ENCODE data around the gene GREB1.

GREB1 gene

DNA sequence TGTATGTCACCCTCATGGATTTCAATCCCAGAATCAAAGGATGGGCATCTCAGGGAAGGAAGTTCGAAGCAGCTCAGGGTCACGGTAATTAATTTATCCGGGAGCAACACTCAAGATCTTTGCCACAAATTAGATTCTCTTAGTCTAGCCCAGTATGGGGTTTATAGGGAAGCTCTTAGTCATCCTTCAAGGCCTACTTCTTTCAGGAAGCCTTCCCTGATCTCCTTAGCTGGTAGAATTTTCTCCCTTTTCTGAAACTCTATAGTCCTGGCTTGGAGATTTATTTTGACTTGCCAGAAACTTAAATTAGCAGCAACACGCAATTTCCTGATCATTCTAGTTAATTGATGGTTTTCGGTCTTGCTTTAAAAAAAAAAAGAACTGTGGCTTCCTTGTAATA, 20.5 kb upstream of the GREB1 start:
- no peak for DNase-seq

DNA sequence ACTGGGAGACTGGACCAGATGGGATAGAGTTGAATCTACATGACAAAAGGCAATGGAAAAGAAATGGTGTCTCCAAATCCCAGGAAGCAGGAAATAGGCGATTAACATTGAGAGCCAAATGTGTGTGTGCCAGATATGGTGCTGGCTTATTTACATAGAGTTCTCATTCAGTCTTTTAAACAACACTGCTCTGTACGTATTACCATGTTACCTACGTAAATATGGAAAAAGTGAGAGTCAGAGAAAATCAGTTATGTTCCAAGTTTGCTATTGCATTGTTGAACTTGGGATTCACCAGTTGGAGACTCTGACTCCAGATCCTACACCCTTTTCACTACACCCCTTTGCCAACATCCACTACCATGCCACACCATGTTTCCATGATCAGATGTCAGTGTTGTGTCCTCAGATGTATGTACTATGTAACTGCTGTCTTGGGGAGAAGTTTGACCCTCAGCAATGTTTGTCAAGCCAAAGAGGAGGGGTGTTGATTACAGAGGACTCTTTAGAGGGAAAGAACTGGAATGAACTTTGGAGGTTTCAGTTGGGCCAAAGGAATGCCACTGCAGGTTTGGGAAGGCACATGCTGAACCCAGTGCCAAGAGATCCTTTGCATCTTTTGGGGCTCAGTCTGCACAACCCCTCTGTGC, 19.6 kb upstream of the GREB1 start:
- no peak for DNase-seq

DNA sequence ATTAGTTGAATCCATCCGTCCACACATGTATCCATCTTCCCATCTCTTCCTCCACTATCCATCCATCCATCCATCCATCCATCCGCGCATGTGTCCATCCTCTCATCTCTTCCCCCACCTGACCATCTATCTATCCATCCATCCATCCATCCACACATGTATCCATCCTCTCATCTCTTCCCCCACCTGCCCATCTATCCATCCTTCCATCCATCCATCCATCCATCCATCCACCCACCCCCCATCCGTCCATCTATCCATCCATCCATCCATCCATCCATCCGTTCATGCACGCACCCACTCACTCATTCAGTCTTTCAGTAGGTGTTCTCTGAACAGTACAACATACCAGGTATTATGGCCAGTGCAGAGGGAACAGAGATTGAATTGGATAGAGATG, 18.9 kb upstream of the GREB1 start:
- DNase-seq = no peak

DNA sequence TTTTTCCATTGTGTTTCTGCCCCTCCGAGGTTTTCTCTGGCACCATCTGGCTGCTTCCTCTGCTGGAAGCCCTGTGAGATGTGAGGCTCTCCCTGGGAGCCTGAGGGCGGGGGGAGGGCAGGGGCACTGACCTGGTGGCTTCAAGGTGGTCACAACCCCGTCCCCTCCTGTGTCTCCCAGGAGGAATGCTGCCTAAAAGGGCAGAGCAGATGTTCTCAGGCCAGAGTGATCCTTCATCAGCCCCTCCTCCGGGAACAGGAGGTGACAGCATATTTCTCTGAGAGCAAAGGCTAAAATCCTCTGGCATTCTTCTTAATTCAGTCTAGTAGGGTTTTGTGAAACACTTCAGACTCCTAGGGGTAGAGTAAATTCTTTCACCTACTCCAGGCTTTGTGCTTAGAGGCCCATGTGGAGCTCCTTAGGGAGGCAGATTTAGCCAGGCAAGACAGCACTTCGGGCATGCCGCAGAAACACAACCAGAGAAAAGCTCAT, 18.3 kb upstream of the GREB1 start:
- no peak for DNase-seq

DNA sequence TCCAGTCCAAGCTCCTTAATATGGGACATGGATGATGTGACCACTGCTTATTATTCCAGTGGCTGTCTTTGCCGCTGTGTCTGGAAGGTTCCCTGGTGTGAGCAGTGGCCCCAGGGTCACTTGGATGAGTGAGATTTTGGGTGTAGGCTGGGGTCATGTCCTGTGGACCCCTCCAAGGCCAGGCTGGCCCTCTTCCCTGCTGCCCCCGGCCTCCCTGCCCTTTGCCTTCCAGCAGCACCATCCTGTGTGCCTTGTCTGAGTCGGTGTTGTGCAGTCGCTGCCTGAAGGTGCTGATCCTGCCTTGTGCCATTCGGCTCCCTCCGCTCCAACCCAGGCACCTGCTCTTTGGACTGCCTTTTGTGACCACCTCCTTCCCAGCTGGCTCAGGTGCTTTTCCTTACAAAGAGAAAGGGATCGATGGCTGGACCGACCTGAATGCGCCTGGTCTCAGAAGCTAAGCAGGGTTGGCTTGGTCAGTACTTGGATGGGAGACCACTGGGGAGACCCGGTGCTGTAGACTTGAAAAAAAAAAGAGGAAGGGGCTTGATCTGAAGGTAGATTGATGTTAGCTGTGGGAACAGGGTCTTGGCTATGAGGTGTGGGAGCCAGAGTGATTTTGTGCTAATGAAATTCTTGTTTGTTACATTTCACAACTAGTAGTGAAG, 16.7 kb upstream of the GREB1 start:
- DNase-seq = no peak

DNA sequence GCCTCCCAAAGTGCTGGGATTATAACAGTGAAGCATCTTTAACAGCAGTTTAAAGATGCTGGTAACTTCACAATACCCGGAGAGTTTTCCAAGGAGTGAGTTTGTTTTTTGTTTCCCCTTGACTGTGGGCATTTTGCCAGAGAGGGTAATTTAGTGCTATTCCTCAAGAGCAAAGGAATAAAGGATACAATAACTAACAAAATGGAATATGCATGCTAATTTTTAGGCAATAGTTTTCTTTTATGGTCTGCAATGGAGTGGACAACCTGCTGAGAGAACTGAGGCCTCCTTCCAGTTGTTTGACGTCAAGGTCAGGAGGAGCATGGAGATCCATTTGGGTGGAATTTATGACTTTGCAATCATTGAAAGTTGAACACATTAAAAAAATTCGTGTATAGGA, 15.9 kb upstream of the GREB1 start:
- DNase-seq = no peak

DNA sequence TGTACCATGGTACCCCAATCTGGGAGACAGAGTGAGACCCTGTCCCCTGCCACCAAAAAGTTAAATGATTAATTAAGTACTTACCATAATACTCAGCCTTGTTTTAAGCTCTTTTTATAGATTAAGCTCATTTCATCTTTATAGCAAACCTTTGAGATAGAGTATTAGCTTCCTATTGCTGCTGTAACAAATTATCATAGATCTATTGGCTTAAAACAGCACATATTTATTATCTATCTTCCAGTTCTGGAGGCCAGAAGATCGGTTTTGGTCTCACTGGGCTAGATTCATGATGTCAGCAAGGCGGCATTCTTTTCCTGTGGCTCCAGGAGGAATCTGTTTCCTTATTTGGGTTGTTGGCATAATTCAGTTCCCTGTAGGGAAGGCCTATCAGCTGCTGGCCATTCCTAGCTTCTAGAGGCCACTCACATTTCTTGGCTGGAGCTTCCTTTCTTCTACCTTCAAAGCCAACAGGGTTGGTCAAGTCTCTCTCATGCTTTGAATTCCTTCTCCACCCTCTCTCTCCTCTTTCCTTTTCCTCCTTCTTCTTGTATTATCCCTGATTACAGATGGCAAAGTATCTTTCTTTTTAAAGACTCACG, 13.7 kb upstream of the GREB1 start:
- DNase-seq = no peak

DNA sequence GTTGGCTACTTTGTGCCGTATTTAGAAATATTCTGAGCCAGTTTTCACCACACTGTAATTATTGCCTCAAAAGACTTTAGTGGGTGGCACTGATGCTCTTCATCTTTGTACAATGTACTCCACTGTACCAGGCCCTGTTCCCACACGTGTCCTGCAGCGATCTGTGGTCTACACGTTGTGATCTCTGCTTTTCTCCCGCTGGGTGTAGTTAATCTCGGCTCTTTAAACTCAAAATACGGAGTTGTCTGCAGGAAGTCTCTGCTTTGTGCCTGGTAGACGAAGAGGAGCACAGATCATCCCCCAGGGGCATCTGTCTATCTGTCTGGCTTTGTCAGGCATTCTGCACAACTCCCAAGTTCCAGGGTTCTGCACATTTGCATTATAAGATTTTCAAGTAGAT, 12.1 kb upstream of the GREB1 start:
- no peak for DNase-seq

DNA sequence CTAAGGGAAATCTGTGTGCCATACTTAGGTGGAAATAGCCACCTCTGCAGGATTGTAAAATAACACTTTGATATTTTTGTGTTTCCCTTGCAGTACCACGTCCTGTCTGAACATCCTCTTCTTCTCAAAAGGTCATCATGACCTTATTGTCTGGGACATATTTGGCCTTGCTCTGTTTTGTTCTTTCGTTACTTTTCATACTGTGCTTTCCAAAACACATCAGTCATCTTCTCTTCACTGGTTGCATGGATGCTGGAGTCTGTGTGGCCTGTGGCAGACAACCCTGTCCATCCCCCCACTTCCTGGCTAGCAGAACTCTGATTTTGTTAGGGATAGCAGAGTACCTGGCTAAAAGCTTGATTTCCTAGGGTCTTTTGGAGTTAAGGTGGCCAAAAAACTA, 9.4 kb upstream of the GREB1 start:
- no peak for DNase-seq

DNA sequence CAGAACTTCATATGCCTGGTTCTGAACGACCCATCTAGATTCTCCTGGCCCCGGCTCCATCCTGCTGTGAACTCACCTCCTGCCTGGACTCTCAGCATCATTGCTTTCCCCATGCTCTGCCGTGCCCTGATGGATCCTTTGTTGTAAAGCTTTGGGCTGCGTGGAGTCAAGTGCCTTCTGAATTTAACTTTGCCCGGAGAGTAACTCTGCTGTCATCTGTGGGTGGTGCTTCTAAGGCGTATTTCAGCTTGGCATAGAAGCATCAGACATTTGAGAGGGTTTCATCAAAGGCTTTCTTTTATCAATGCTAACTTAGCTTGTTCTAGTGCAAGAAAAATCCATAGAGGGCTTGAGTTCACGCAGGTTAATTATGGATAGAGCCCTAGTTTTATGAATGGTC, 8.1 kb upstream of the GREB1 start:
- no peak for DNase-seq

DNA sequence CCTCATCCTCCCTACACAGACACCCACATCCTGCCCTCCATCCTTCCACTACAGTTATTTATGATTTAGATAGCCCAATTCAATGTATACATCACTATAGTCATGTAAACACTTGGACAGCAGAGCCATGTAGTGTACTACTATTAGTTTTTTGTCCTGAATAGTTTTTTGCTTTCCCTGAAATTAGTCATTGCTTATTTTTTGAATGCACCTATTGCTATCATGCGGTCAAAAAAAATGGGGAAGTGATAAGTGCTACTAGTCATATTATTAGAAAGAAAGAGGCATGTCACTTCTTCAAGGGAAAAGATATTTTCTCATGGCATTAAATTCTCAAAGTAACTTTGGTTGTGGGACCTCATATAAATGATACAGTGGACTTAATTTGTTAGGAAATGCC, 6.8 kb upstream of the GREB1 start:
- no peak for DNase-seq

DNA sequence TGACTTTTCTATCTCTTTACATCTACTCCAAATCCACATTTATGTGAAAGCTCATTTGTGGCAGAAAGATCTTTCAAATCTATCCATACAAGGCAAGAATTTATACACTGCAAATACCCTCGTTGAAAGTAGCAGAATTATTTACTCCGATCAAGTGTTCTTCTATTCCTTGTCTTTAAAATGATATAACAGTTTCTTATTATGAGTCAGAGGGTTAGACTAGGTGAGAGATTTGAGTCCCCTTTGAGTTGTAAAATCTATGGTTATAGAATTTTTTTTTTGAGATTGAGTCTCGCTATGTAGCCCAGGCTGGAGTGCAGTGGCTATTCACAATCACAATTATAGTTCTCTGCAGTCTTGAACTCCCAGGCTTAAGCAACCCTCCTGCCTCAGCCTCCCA, 5.6 kb upstream of the GREB1 start:
- DNase-seq = no peak

DNA sequence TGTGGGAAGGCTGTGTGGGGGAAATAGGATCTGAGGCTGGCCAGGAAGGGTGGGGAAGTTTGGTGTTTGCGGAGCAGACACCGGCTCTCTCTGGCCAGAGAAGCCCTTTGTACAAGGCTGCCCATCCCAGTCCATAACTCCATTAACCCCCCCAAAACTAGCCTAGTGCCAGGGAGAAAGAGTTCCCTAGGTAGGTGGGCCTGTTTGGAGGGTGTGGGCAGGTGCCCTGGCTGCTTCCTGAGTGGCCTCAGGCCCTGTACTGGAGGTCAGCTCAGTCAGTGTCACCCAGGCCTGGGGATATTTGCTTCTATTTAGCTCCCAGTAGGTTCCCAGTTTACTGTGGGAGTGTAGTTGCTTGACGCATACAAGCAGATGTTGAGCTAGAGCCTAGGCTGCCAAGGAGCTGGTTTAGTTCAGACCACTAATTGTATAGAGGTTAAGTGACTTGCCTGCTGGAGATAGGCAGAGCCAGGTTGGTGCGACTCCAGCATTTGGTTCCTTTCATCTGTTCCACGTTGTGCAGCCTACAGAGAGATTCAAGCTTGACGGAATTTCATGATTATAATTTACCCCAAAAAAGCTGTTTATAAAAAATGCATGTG, 2.9 kb upstream of the GREB1 start:
- DNase-seq = no peak

DNA sequence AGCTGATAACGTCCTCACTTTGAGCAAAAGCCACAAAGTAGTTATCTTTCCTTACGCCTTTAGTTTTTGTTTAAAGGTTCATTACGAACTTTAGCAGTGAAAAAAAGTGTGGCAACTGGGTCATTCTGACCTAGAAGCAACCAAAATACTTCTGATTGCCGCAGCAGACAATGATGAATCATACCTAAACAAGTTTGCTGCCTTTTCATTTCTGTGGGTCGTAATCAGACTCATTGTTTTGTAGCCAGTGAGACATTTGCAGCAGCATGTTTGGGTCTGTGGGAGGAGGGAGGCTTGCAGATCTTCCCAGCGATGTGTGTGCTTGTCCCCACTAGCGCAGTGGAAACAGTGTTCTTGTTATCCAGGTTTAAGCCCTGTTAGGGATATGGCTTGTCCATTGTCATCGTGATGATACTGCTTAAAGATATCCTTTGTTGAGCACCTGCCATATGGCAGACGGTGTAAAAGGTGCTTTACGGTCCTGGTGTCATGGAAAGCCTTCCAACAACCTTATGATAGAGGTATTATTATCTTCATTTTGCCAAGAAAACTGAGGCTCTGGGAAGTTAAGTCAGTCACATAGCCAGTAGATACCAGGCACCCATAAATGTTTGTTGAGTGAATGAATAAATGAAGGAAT, 1.3 kb upstream of the GREB1 start:
- no peak for DNase-seq

DNA sequence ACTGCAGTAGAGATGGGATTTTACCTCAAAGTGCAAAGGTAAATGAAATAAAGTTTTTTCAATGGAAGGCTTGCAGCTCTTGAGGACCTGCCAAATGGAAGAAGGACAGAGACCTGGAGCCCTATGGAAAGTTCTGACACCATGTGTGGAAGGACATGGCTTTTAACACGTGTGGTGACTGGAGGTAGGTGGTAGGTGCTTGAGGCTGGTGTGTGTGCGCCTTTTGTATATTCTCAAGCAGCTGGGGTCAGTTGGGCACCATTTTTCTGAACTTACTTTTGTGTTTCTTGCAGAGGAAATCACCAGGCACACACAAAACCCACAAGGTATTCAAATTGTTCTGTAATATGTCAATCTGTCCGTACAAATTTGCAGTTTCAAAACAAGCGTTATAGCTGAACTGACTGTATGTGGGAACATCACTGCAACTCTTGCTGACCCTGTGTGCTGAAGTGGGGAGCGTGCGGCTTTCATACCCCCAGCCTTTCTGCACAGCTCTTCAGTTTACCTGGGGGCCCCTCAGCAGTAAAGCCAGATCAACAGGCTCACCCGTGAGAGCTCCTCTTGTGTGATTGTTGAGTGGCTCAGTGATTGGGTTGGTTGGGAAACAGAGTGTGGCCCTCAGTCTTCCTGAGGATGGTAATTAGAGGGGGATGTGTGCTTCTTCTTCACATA, 363 bp downstream of the GREB1 start:
- no peak for DNase-seq

DNA sequence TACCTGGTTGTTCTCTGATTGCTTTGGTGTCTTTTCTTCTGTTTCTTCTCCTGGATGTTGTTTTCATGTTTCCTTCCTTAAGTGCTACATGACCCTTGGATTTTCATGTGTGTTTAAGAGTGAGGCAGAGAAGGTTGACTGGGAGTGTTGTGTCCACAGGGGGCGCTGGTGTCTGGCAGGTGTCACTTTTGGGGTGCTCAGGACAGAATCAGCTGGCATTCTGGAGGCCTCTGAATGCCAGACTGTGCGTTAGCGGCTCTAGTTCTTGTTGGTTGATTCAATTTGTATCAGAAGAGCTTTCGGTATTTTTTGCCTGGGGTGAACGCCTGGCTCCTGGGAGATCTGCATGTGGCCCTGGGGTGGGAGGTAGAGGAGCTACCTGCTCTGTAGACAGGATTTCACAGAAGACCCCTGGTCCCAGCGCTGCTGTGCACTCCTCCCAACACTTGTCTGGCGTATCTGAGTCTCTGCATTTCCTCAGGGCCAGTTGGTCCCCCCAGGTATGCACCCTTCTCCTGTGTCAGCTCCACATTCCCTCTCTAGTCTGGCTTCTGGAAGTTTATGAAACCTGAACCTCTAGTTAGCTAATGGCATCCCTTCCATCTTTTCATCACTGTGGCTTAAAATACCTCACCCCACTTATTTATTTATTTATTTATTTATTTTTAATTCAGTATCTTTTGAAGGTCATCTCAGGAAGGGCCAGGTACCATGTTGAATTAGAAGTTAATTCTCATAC, 1.1 kb downstream of the GREB1 start:
- DNase-seq = peak in 1 of 2 experiments; percentile 2

DNA sequence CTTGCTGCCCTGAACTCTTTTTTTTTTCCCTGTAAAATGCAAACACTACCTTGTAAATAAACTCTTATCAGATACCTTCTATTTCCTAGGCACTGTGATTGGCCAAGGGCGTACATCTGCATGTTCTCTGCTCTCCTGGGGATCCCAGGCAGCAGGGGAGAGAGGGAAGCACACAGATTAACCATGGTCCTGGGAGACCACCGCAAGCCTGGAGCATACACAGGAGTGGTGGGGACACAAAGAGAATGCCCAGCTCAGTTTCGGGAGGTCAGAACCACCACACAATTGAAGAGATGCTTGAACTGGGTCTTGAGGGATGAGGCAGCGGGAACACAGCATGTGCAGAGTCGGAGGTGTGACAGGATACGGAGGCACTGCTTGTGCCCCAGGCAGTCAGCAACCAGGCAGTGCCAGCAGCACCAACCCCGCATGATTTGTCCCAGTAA, 2.1 kb downstream of the GREB1 start:
- no peak for DNase-seq

DNA sequence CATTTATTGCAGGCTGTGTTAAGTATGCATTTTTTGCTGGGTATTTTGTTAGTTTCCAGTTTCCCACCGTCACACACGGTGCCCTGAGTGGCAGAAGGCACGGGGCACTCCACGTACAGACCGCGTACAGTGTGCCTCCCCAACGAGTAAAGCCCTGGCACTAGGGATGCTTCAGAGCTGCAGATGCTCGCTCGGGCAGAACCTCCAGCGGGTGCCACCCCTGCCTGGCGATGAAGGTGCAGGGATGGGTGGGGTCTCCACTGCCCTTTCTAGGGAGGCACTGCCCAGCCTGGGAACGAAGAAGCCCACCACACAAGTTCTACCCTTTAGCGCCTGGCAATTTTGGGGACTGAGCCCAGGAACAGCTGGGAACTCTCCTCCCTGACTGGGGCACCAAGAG, 4.1 kb downstream of the GREB1 start:
- no peak for DNase-seq

DNA sequence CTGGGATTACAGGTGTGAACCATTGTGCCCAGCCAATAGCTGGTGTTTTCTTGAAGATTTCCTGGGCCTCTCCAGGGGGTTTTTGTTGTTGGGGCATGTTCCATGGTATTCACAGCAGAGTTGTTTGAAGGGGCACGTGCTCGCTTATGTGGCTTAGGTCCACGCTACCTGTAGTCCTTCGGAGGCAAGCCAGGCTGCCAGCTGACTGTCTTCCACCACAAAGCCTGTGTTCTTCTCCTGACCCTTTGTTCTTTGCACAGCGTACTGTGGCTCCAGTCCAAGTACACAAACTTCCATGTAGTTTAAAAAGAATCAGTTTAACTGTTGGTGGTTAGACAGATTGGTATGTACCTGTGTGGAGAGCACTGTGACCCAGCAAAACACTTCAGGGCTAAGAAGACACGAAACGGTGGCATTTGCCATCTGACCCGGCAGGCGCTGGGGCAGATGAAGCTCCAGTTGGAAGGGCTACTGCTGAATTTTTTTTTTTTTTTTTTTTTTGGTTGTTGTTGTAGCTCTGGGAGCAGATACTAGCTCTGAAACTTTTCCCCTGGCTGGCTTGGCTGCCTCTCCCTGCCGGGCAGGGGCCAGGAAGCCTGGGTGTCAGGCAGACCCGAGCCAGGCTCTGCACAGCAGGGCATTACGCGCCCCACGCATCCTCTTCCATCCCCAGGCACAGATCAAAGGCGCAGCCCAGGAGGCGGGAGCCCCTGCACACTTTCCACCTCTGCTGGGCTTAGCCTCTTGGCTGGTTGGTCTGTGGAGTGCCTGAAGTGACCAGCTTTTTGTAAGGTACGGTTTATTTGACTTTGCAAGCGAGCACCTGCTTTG, 5.7 kb downstream of the GREB1 start:
- DNase-seq = no peak

DNA sequence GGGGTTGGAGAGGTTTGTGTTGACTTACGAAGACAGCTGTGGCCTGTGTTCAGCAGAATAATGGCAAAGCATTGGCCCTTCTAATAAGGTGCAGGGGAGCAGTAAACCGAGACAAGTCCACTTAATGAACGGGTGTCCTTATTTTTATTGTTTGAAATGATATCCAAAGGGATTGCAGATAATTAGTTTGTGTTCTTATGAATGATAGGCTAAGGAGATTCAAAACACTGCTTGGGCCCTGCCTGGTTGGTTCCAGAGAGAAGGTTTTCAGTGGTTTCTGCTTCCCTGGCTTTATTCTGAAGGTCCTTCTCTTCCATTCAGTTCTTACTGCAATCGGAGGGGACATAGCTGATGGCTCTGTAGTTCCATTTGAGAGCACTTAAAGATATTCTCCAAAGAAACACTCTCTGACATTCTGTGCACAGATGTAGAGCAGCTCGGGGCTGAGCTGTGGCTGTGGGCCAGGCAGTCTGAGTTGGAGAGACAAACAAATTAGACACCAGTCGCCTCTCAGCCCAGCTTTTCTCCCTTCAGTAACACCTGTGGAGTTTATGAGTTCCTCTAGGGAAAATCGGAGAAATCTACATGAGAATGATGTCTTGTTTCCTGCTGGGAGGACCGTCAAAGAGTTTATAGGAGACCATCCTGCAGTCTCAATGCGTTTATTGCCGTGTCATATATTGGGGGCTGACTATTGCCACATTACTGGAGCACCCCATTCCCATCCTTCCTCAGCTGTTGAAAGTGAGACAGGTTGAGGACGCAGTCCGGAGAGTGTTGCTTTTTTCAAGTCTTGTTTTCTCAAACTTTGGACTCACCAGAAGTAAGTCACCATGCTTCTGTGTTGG, 6.5 kb downstream of the GREB1 start:
- DNase-seq = no peak

Measured in AML-193 (cell line).